SK-N-SH (cell line): ENCODE results near the gene PRKCH. TPM values are rescaled to one million over a fixed set of nuclear protein-coding genes. Genes with fewer than 3 reads are reported as not detected.

Experiments
- CTCF ChIA-PET: fragments of 300-600, 350-600 bp; formaldehyde crosslinking; extraction: SDS; loops from one replicate; lab custom pipeline; 2021; lab: Yijun Ruan, JAX
- POLR2A ChIA-PET: fragments of 350-600 bp; sonication (Branson Sonifier 250); formaldehyde crosslinking; extraction: SDS; loops from one replicate; lab custom pipeline; 2020; ENCODE audit warnings: antibody characterized with exemption, inconsistent platforms; lab: Yijun Ruan, JAX
- DNase-seq: peaks from one replicate; pipeline ENCODE4 v3.0.0; 2012
- H2AFZ ChIP-seq: fragments of 200-600 bp; sonication (generic); 2 replicates; pipeline ENCODE4 v1.8.1; 2016; ENCODE audit warnings: antibody characterized with exemption, mild to moderate bottlenecking, low read depth
- H3F3A ChIP-seq: fragments of 200-600 bp; sonication (generic); replicated peaks from 2 replicates; pipeline ENCODE3; 2016; ENCODE audit warnings: antibody characterized with exemption, mild to moderate bottlenecking; ENCODE audit not compliant: insufficient read depth
- H3K27ac ChIP-seq, 2 experiments: fragments of 200-500 bp in 1 of 2; fragments of 200-600 bp in 1 of 2; sonication (Bioruptor generic) in 1 of 2; sonication (generic), shearing (Covaris generic) in 1 of 2; 2 replicates each; pipeline versions ENCODE4 v1.5.1 to v1.6.1; 2014 to 2016; ENCODE audit warnings: low read depth in 2 of 2, inconsistent platforms in 1 of 2, low read length in 1 of 2, mild to moderate bottlenecking in 1 of 2, mixed read lengths in 1 of 2
- H3K27me3 ChIP-seq: fragments of 200-600 bp; sonication (generic), shearing (Covaris generic); 2 replicates; pipeline ENCODE4 v1.6.1; 2016; ENCODE audit warnings: mixed run types; ENCODE audit not compliant: insufficient read depth
- H3K36me3 ChIP-seq, 2 experiments: fragments of 200-500 bp in 1 of 2; fragments of 200-600 bp in 1 of 2; sonication (Bioruptor generic) in 1 of 2; sonication (generic) in 1 of 2; replicated peaks in 1 of 2; 2 replicates each; pipeline versions ENCODE3 to v1.5.1; 2014 to 2016; ENCODE audit warnings: low read length in 1 of 2, mild to moderate bottlenecking in 1 of 2; ENCODE audit not compliant: insufficient read depth in 2 of 2, control insufficient read depth in 1 of 2
- H3K4me1 ChIP-seq, 2 experiments: fragments of 200-500 bp in 1 of 2; fragments of 200-600 bp in 1 of 2; sonication (Bioruptor generic) in 1 of 2; sonication (generic), shearing (Covaris generic) in 1 of 2; 2 replicates each; pipeline versions ENCODE4 v1.5.1 to v1.6.1; 2014 to 2016; ENCODE audit warnings: low read depth in 1 of 2, low read length in 1 of 2, mixed run types in 1 of 2; ENCODE audit not compliant: insufficient read depth in 2 of 2, control insufficient read depth in 1 of 2
- H3K4me2 ChIP-seq: fragments of 200-600 bp; sonication (generic), shearing (Covaris generic); 2 replicates; pipeline ENCODE4 v1.6.1; 2017; ENCODE audit warnings: mixed run types
- H3K4me3 ChIP-seq, 2 experiments: fragments of 200-500 bp in 1 of 2; fragments of 200-600 bp in 1 of 2; sonication (Bioruptor generic) in 1 of 2; sonication (generic), shearing (Covaris generic) in 1 of 2; 2 replicates each; pipeline versions ENCODE4 v1.5.1 to v1.8.1; 2014 to 2016; ENCODE audit warnings: low read depth in 2 of 2, inconsistent platforms in 1 of 2, low read length in 1 of 2, mild to moderate bottlenecking in 1 of 2, mixed read lengths in 1 of 2, moderate library complexity in 1 of 2
- H3K79me2 ChIP-seq: fragments of 200-600 bp; sonication (generic); 2 replicates; pipeline ENCODE4 v1.8.1; 2017; ENCODE audit warnings: mild to moderate bottlenecking; ENCODE audit not compliant: insufficient read depth
- H3K9ac ChIP-seq: fragments of 200-600 bp; sonication (generic); 2 replicates; pipeline ENCODE4 v1.6.1; 2017; ENCODE audit warnings: mixed run types
- H3K9me2 ChIP-seq: fragments of 200-600 bp; sonication (generic); 2 replicates; pipeline ENCODE4 v1.6.1; 2017; ENCODE audit warnings: mixed run types
- H3K9me3 ChIP-seq: fragments of 200-600 bp; sonication (generic); 2 replicates; pipeline ENCODE4 v1.6.1; 2017; ENCODE audit warnings: mixed run types, mild to moderate bottlenecking, moderate library complexity
- H4K20me1 ChIP-seq: fragments of 200-600 bp; sonication (generic); 2 replicates; pipeline ENCODE4 v1.6.1; 2017; ENCODE audit warnings: mild to moderate bottlenecking, mixed run types; ENCODE audit not compliant: insufficient read depth
- CHD2 ChIP-seq: fragments of 150-350 bp; IDR thresholded peaks from 2 replicates; pipeline ENCODE4 v1.6.1; 2018; ENCODE audit warnings: low read length; ENCODE audit not compliant: partially characterized antibody
- CTCF ChIP-seq: fragments of 200-600 bp; sonication (generic); IDR thresholded peaks from 2 replicates; pipeline ENCODE4 v1.6.1; 2017; ENCODE audit warnings: antibody characterized with exemption, mild to moderate bottlenecking, moderate library complexity
- ELF1 ChIP-seq: IDR thresholded peaks from 2 replicates; pipeline ENCODE4 v1.4.0; 2012
- FOSL2 ChIP-seq: IDR thresholded peaks from 2 replicates; pipeline ENCODE4 v1.4.0; 2012; ENCODE audit warnings: low read depth, mild to moderate bottlenecking, moderate library complexity, borderline replicate concordance
- FOXM1 ChIP-seq: IDR thresholded peaks from 2 replicates; pipeline ENCODE4 v1.4.0; 2012; ENCODE audit warnings: low read depth, mild to moderate bottlenecking
- IRF3 ChIP-seq: fragments of 150-350 bp; IDR thresholded peaks from 2 replicates; pipeline ENCODE4 v1.6.1; 2016; ENCODE audit warnings: mild to moderate bottlenecking, low read depth, low read length
- JUND ChIP-seq: IDR thresholded peaks from 2 replicates; pipeline ENCODE4 v1.4.0; 2012
- MAX ChIP-seq: IDR thresholded peaks from 2 replicates; pipeline ENCODE4 v1.4.0; 2012; ENCODE audit warnings: low read depth
- MEF2A ChIP-seq: IDR thresholded peaks from 2 replicates; pipeline ENCODE4 v1.4.0; 2012; ENCODE audit warnings: low read depth, borderline replicate concordance
- MXI1 ChIP-seq: IDR thresholded peaks from 2 replicates; pipeline ENCODE4 v1.6.1; 2012; ENCODE audit warnings: mild to moderate bottlenecking, low read depth, low read length, improper control_type of control experiment
- POLR2AphosphoS5 ChIP-seq: IDR thresholded peaks from 2 replicates; pipeline ENCODE4 v1.6.1; 2012; ENCODE audit warnings: low read depth, low read length
- RAD21 ChIP-seq: IDR thresholded peaks from 2 replicates; pipeline ENCODE4 v1.6.1; 2012; ENCODE audit warnings: mild to moderate bottlenecking, low read length
- RCOR1 ChIP-seq: fragments of 150-350 bp; IDR thresholded peaks from 2 replicates; pipeline ENCODE4 v1.6.1; 2017; ENCODE audit warnings: antibody characterized with exemption, low read length
- RXRA ChIP-seq: IDR thresholded peaks from 2 replicates; pipeline ENCODE4 v1.4.0; 2012; ENCODE audit warnings: low read depth, mild to moderate bottlenecking, borderline replicate concordance
- SIN3A ChIP-seq: IDR thresholded peaks from 2 replicates; pipeline ENCODE4 v1.6.1; 2012; ENCODE audit warnings: low read depth, mild to moderate bottlenecking, low read length, moderate library complexity, borderline replicate concordance
- SMC3 ChIP-seq: IDR thresholded peaks from 2 replicates; pipeline ENCODE4 v1.6.1; 2012; ENCODE audit warnings: low read depth, low read length, improper control_type of control experiment
- TAF1 ChIP-seq: IDR thresholded peaks from 2 replicates; pipeline ENCODE4 v1.6.1; 2012; ENCODE audit warnings: low read depth, mild to moderate bottlenecking, low read length, moderate library complexity, borderline replicate concordance
- TCF12 ChIP-seq: IDR thresholded peaks from 2 replicates; pipeline ENCODE4 v1.4.0; 2012
- ZBTB33 ChIP-seq: IDR thresholded peaks from 2 replicates; pipeline ENCODE4 v1.4.0; 2012; ENCODE audit warnings: low read depth, borderline replicate concordance
- WGBS: methylation state at CpG from one replicate; pipeline ENCODE4 v1.1.6; 2017; ENCODE audit warnings: low lambda C conversion rate; 5-methylcytosine and 5-hydroxymethylcytosine counted together
- polyA plus RNA-seq, 3 experiments: library from polyadenylated mRNA; depleted of rRNA; stranded (reverse); fragments of >200 nt; gene quantifications; 2 replicates each; pipeline ENCODE4 v1.2.3, GENCODE V29; 2012

Gene PRKCH
- polyA plus RNA-seq, 1 of the 3 experiments (the other 2 are of a cell fraction): 4.2 TPM

GRCh38 chr14:61351477-61351876 lies 30.1 kb downstream of the PRKCH start:
- Histone ChIP-seq H3K9me3 (no peaks in the 10 kb centered on the region), H3K4me1 (peaks cover 0 to 6% of the 10 kb centered on the region in 2 experiments; a peak in 1 of 4 replicates), H4K20me1 (no peaks in the 10 kb centered on the region), H3K9me2 (no peaks in the 10 kb centered on the region), H2AFZ (no peak overlapping the region), H3F3A (no peaks in the 10 kb centered on the region), H3K36me3 (no peaks in the 10 kb centered on the region), H3K4me3 (no peak overlapping the region), H3K79me2 (no peaks in the 10 kb centered on the region), H3K27ac (no peak overlapping the region), H3K4me2 (no peak overlapping the region), H3K9ac (no peak overlapping the region), H3K27me3 (no peaks in the 10 kb centered on the region)
- ChIA-PET POLR2A (no interaction called here), CTCF (no interaction called here)
- 90% methylated on average over 6 of the region's 6 CpGs for WGBS
- TF ChIP-seq TAF1: no peak
- no peak for TF ChIP-seq ELF1
- no peak for TF ChIP-seq RAD21
- no peak for TF ChIP-seq MAX
- no peak for TF ChIP-seq SMC3
- no peak for TF ChIP-seq RCOR1
- no peak for TF ChIP-seq MXI1
- TF ChIP-seq FOXM1: no peak
- no peak for TF ChIP-seq JUND
- no peak for TF ChIP-seq FOSL2
- no peak for TF ChIP-seq CTCF
- TF ChIP-seq CHD2: no peak
- no peak for TF ChIP-seq POLR2AphosphoS5
- no peak for TF ChIP-seq SIN3A
- TF ChIP-seq IRF3: no peak
- TF ChIP-seq TCF12: no peak
- no peak for TF ChIP-seq MEF2A
- TF ChIP-seq ZBTB33: no peak
- no peak for TF ChIP-seq RXRA
- DNase-seq: no peak
